ENCODE data around the gene NIPAL3.

DNA sequence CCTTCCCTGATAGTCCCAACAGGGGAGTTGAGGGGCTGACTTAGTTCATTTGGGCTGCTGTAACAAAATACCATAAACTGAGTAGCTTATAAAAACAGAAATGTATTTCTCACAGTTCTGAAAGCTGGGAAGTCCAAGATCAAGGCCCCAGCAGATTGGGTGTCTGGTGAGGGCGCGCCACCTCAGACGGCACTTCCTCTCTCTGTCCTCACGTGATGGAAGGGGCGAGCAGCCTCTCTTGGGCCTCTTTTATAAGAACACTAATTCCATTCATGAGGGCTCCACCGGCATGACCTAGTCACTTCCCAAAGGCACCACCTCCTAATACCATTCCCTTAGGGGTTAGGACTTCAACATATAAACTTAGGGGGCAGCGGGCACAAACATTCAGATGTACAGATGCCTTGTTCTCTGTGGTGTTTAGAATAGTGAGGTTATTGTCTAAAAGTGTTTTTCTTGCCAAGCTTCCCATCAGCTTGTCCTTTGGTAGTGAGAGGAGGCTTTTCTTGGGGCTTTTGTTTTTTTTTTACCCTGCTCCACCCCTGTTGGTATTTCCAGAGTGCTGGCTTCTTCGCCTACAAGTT, 20.3 kb downstream of the NIPAL3 start:
- TF ChIP-seq CTCF (conservative IDR thresholded peaks at IDR 0.05; ENCODE audit: low read depth, low read length) (no peak), EZH2 (IDR thresholded peaks at IDR 0.05; ENCODE audit: borderline replicate concordance, low read depth, low read length, poor library complexity, severe bottlenecking) (no peak)
